GM21576 (cell line): ENCODE results near the gene WDR27.

Source experiments
- ATAC-seq: cut with Tn5 transposase; IDR thresholded peaks from one replicate; pipeline ENCODE4 v1.9.1; 2021; ENCODE audit warnings: mild to moderate bottlenecking, moderate library complexity; ENCODE audit not compliant: unreplicated experiment

Gene WDR27

DNA sequence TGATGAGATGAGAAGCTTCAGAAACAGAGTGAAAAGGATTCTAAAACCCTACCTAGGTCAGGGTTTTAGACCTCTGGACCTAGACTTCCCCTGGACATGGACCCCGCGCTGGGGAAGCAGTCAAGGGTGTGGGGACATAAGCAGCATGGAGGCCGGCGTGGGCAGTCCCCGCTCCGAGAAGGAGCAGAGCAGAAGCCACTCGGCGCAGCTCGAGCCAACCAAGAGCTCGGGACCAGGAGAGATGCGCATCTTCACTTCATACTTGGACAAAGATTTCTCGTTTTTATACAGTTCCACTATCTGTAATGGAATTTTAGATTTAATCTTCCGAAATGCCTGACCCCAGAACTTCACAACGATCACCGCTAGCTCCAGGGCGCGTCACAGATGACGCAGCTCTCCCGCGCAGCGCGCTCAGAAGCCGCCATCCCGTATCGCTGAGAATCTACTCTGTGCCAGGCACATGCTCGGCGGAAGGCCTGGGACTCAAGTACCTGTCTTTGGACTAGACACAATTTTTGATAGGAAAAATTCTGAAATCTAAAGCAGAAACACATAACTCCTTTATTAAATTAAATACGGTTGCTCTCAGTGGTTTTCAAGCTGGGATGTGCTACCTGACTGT lies 60.3 kb downstream of the WDR27 start:
- no peak for ATAC-seq

DNA sequence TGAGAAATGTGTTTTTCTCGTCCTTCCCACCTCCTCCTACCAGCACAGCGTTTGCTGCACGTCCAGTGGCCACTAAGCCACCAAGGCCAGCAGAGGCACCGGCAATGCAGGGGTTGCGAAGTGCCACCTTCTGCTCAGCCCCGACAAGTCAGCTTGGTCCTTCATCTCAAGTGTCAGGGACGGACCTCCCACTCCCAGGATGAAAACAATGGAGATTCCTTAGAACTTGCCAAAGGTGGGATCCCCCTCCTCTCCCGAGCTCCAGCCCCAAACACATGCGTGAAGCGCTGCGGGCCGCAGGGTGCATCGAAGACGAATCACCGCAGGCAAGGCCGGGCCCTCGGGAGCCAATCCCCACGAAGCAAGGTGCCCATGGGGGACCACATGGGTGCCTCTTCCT lies 60.8 kb downstream of the WDR27 start:
- ATAC-seq = no peak

DNA sequence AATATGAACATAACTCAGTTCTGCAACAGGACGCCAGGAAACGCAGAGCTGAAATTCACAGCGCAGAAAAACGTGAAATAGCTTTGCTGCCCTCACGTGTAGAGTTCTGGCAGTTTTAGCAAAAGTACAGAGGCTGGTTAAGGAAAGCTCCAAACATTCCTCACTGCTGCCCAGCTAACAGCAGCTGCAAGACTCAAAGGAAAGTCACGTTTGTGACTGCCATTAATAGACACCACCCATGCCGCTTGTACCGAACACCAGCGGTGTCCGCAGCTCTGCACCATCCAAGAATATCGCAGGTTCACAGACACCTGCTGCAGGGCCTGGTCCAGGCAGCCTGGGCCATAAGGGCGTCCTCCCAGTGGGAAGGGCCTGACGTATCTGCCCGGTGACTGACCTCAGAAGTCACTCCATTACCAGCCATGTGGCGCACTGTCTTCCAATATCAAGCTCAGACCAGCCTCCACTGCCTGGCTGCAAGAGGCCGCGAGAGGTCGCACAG lies 61.4 kb downstream of the WDR27 start:
- ATAC-seq = no peak

DNA sequence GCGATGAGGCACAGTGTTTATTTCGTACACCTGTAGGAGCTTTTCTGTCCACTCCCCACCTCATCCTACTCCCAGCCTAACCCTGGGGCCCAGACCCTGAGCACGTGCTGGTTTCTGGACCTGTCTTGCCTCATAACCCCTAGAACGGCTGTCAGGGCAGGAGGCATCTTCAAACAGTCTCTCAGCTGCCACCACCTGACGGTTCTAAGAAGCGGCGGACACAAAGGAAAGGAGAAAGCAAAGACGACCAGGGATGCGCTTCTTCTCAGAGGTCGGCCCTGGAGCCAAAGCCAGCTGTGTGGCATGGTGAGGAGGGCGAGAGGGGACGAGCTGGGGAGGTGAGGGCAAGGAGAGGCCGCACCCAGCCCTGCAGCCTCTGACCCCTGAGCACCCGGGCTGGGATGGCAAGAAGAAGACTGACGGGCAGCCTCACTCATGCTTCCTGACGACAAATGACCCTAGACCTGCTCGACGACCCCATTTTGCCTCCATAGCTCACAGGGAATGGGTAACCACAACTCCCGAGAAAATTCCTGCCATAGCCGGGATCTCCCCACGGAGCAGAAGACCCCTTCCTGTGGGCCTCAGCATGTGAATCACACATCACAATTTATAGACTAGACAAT lies 62.1 kb downstream of the WDR27 start:
- ATAC-seq = no peak

DNA sequence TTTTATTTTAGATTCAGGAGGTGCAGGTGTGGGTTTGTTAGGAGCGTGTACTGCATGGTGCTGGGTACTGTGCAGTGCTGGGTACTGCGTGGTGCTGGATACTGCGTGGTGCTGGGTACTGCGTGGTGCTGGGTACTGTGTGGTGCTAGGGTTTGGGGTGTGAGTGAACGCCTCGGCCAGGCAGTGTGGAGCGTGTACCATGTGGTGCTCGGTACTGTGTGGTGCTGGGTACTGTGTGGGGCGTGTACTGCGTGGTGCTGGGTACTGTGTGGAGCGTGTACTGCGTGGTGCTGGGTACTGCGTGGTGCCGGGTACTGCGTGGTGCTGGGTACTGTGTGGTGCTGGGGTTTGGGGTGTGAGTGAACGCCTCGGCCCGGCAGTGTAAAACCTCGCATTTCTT lies 62.9 kb downstream of the WDR27 start:
- ATAC-seq = no peak

DNA sequence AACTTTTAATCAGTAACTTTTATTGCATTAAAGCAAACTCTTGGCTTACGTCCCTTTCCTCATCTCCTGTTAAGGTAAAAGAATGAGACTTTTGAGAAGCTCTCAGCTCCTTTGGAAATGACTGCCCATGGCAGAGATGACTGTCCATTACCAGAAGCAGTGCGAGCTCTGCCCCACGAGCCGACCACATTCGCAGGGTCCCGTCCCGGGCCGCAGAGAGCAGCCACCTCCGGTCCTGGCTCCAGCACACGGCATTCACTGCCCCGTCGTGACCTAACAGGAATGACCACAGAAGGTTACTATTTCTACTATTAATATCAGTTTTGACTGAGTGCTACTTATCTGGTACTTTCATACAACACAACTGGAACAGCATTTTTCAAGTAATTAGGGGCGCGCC lies 63.4 kb downstream of the WDR27 start:
- no peak for ATAC-seq

DNA sequence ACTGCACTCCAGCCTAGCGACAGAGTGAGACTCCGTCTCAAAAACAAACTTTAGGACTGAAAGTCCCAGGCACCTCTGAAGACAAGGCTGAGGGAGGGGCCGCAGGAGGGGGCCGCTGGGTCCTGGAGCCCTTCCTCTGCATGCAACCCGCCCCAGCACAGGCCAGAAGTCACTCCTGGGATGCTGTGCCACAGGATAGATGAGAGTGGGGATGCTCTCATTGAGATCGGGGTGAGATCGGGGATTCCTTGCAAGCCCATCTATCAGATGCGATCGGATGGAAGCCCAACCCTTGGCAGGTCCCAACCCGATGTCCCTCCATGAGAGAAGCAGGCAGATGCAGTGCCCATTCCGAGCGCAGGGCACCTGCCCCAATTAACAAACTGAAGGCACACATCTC lies 66.5 kb downstream of the WDR27 start:
- no peak for ATAC-seq

DNA sequence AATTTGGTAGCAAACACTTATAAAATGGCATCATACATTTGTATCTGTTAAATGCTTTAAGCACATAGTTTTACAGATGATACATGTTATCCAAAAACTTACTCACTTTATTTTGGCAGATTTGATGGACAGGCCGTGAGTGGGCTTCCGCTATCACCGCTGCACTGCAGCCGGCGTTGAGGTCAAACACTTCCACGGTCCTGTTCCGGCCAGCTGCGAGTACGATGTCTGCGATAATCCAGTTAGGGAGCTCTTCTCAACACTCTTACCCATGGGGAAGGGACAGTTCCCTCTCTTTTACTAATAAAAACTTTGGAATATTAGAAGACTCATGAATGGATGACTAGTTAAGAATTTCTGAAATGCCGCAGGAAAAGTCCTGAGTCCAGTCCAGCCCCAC lies 69.0 kb downstream of the WDR27 start:
- no peak for ATAC-seq

DNA sequence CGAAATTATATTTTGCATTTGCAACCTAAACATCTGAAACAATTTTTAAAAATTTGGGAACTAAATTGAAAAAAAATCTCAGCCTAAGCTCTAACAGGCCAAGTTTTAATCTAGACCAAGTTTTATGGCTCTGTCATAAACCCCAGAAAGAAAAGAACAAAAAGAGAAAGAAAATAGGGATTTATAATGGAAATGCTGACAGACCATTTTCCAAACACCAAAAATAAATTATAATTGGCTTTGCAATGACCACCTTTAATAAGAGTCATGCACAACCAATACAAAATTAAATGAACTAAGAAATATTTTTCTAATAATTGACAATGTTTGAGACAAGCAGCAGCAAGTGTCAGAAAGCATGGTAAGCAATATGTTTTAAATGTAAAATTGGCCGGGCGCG lies 72.6 kb downstream of the WDR27 start:
- ATAC-seq = no peak

DNA sequence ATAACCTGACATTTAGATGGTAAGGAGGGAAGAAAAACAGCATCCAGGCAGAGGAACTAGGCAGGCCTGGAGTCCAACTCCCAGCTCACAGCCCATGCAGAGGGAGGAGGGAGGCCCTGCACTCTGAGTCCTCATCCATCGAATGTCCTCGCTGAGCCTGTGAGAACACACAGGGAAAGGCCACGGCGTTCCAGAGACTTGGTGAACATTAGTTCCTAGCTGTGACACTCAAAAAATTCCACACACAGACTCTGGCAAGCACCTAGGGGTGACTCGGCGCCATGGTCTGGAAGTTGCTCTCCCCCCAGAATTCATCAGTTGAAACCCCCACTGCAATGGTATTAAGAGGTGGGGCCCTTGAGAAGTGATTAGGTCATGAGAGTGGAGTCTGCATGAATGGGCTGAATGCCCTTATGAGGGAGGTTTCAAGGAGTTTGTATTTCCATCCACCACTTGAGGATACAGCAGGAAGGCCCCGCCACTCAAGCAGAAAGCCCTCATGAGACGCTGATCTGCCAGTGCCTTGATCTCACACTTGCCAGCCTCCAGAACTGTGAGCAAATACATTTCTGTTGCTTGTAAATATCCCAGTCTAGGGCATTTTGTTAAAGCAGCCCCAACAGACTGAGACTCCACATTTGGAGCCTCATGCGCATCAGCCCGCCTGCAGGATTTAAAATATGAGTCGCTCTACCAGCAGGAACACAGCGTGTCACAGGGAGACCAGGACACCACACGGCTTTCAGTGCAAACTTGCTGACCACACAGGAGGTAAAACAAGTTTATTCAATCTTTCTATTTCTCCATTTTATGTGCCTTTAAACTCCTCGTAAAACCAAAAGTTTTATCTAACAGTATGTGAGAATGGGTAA lies 73.9 kb downstream of the WDR27 start:
- ATAC-seq = no peak

DNA sequence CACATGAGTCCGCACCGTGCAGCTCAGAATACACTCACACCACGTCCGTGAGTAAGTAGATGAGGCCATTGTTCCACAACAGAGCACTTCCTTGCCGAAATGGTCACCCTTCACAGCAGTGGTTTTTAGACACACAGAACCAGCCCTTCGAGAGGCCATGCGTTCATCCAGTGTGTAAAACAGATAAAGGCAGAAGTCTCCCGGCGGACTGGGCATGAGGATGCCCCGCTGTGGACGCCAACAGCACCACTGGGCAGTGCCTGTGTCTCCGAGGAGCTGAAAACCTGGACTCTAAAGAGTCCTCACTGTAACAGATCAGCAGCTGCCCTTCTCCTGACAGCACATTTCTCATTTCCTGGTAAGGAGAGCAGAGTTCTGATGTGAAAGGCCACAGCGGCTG lies 75.2 kb downstream of the WDR27 start:
- no peak for ATAC-seq

DNA sequence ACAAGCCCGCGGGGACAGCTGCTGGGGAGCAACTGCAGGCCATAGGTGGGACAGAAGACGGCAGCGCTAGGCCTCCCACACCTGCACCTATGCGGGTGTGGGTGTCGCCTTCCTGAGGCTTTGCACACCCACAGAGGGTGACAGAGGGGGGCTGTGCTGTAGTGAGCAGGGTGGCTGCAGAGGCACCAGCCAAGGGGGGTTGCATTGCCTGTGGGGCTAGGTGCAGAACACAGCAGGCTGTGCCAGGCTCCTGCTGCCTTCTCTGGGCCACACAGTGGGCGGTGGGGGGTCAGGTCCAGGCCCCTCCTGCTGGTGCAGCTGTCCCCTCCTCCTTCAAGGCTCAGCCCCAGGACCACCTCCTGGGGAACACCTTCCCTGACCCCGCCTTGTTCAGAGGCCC lies 75.7 kb downstream of the WDR27 start:
- ATAC-seq = no peak

DNA sequence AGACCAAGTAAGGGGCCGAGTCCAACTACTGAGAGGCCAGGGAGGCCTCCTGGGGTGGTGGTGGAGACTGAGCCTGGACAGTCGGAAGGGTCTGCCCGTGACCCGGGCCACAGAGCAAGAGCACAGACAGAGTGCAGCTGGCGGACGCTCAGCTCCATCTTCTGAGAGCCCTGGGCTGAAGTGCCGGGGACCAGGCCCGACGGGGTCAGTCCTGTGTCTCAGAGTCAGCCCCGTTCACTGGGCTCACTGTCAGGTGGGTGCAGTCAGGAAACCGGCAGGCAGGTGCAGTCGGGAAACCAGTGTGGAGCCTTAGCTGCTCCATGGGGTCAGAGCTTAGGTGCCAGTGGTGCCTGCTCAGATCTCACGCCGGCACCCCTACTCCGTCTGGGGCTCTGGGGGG lies 76.5 kb downstream of the WDR27 start:
- ATAC-seq = no peak

DNA sequence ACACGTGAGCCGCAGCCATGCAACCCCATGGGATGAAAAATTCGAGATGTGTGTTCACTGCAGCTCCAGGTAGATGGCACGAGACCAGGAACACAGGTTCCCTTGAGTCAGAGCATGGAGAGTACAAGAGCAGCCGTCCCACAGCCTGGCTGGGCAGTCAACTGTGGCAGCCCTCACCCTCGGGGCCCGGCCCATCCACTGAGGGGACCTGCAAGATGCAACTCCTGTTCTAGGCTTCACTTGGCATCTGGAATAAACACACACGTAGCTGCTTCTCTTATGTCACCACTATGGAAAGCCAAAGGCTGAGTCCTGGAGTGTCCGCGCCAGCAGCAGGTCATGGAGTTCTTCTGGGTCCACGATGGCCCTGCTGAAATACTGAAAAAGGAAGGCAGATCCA lies 77.0 kb downstream of the WDR27 start:
- no peak for ATAC-seq

DNA sequence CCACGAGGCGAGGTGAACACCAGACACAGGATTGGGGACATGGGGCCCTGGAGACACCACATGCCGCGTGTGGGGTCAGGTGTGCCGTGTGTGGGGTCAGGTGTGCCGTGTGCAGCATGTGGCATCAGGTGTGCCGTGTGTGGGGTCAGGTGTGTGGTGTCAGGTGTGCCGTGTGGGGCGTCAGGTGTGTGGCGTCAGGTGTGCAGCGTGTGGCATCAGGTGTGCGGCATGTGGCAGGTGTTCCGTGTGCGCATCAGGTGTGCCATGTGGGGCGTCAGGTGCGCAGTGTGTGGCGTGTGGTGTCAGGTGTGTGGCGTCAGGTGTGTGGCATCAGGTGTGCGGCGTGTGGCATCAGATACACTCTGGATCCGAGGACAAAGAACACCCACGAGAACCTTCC lies 77.9 kb downstream of the WDR27 start:
- ATAC-seq = no peak

DNA sequence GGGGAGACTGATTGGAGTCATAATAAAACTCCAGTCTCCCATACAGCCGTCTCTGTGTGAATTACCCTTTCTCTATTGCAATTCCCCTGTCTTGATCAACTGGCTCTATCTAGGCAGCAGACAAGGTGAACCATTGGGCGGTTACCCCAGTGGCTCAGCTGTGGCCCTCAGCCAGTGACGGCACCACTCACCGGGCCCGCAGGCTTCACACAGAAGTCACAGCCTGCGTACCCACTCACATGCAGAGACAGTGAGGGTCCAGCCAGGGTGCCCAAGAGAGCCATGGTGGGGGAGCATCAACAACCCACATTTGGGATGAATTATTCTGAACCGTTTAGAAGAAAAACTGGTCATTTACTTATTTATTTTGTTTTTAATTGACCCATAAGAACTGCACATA lies 78.5 kb downstream of the WDR27 start:
- ATAC-seq = no peak

DNA sequence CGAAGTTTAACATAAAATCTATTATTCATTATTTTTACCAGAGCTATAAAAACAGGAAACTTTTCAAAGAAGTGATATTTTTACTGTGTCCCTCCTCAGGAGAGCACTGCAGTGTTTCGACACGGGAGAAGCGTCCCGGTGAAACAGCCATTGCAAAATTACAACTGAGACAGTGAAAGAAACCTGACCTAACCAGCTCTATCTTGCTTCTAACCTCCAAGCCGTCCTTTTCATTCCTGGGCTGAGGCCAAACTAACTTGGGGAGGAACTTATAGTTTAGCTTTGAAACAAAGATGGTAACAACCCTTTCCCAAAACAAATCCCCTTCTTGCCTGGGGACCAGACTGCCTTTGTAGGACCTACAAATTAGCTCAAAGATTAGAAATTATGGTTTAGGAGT lies 79.2 kb downstream of the WDR27 start:
- no peak for ATAC-seq

DNA sequence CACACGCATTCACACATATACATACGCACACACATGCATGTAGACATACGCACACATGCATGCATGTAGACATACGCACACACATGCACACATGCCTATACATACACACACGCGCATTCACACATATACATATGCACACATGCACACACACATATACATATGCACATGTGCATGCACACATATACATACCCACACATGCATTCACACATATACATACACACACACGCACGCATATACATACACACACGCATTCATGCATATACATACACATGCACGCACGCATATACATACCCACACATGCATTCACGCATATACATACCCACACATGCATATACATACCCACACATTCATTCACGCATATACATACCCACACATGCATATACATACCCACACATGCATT lies 80.5 kb downstream of the WDR27 start:
- no peak for ATAC-seq

DNA sequence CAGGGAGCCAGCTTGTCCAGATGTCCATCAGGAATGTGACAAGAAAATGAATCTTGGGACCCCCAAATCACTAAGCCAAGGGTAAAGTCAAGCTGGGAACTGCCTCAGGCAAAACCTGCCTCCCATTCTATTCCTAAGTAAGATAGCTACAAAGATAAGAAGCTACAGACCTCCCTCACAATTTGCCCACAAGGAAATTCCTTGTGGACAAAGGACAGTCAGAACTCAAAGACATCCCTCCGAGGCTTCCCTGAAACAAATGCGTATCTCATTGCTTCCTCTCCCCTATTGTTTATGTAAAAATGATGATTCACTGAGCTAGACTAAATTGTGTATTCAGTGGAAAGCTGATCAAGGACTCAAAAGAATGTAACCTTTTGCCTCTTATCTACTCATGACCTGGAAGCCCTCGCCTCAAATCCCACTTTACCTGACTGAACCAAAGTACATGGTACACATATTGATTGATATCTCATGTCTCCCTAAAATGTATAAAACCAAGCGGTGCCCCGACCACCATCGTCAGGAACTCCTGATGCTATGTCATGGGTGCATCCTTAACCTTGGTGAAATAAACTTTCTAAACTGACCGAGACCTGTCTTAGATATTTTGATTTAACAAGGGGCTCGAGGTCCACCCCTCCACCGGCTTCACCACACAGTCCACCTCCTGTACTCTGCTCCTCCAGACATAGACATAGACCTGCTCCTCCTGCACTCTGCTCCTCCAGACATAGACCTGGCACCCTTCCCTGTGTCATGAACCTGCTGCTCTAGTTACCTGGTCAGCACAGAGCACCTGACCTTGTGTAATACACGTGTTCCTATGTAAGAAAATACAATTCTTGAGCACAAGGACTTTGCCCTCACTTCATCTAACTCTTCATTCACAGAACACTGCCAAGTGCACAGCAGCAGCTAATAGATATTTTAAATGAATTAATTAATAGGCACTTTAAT lies 81.4 kb downstream of the WDR27 start:
- ATAC-seq = no peak

DNA sequence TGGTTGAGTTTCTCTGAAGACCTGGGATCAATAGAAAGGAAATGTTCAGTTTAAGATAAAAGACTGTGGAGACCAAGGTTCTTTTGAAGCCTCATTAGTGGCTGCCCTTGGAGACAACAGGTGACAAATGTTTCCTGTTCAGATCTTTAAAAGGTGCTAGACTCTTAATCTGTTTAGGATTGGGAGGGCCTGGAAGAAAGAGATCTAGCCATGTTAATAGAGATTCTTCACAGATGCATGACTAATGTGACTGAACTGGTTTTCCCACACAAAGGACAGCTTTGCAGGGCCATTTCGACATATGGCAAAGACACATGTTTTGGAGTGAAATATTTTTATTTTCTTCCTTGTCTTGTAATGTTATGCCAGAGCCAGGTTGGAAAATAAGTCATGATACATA lies 82.2 kb downstream of the WDR27 start:
- no peak for ATAC-seq
